ENCODE data around the gene NFAM1.

Gene NFAM1

DNA sequence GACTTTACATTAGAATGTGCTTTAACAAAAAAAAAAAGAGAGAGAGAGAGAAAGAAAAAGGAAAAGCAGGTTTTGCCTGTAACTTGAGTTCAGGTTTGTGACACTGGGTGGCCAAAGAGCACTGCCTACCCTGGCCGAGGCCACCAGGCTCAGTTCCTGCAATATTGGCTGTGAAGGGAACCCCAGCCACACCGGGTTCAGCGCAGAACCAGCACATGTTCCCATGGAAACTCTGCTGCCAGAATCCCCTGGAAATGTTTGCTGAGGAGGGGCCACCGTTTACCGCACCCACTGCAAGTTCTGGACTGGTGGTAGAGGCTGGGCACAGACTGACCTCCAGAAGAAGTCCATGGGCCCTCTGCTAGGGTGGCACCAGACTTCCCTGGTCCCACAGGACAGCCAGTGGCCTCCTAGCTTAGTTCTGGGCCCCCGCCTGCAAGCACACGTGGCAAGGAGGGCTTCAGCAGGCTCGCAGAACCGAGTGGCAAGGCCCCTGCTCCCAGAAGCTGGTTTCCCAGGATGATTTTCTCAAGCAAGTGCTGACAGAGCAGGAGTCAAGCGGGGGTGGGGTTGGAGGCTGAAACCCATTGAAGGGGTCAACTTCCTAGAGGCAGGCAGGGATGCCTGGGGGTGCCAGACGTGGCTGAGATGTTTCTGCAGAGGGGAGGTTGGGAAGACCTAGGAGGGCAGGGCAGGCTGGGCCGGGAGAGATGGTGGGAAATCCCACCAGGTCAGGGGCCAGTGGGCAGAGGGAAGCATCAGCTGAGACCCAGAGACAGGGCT, 51.2 kb downstream of the NFAM1 start:
- DNase-seq = no peak

DNA sequence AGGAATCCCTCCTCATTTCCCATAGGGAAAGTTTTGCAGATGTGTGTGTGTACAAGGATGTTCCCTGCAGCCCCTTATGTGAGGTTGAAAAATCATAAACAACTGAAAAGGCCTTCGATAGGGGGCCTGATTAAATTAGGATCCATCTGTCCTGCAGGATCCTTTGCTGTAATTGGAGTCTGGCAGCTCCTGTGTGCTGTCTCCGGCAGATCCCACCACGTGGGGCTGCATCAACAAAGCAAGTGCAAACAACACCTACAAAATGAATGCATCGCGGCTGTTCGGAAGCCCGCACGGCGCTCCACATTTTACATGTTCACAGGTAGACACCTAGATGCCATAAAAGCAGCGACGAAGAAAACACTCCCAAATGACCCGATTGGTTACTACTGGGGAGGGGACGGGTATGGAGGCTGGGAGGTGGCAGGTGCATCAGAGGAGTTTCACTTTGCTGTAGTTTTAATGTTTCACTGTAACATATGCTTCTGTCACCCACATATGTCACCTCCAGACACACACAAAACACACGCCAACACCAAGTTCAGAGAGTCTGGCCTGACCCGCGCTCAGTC, 52.2 kb downstream of the NFAM1 start:
- DNase-seq = peak; percentile 88

DNA sequence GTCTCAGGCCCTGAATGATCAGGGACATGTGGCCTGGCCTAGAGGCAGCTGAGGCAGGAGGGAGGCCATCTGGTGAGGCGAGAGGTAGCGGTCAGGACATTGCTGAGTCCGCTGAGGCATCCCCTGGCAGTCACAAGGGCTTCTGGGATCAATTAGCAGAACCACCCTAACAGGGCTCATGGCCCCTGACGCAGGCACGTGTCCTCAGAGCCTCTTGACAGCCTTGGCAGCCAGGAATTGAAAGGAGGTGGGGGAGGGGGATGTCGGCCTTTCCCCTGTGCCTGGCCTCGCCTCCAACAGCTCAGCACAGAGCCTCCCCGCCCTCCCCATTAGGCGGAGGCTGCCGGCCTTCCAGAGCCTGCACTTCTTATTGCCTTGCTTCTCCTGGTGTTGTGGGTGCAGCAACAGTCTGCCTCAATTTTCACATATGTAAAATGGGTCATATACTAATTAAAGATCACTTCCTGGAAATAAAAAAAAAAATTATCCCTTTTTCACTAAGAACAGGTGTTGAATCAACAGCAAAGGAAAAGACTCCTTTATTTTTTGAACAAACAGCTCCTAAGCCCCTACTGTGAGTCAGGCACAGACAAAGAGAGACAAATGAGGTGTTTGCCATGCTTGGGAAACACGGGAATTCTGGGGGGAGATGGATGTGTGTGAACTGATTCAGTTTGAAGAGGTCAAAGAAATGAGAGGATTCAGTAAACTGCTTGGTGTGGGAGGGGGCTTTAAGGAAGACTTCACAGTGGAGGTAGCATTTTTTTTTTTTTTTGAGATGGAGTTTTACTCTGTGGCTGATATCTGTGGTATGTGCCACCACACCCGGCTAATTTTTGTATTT, 55.3 kb downstream of the NFAM1 start:
- DNase-seq = peak; percentile 69

- no peak for DNase-seq
These were observed 56.2 kb downstream of the NFAM1 start for GRCh38 chr22:42375982-42376381.

GRCh38 chr22:42372976-42373375, 59.2 kb downstream of the NFAM1 start:
- DNase-seq = no peak

- DNase-seq = no peak
These were observed 60.7 kb downstream of the NFAM1 start for GRCh38 chr22:42371501-42371900.

DNA sequence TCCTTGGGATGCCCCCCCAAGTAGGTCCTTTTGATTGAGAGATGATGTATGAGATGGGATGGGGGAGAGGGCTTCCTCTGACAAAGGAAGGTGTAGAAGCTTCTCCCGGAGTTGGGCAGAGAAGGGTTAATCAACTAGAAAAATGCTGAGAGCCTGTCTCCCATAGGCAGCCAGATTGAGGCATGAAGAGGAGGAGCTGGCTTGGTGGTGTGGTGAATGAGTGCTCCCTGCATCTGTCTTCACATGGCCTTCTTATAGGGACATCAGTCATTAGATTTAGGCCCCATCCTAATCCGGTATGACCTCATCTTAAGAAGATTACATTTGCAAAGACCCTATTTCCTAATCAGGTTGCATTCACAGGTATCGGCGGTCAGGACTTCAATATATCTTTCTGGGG, 61.1 kb downstream of the NFAM1 start:
- no peak for DNase-seq

GRCh38 chr22:42369250-42370041, 62.8 kb downstream of the NFAM1 start:
- DNase-seq = peak; percentile 88

GRCh38 chr22:42368379-42369249, 63.6 kb downstream of the NFAM1 start:
- DNase-seq = no peak

DNA sequence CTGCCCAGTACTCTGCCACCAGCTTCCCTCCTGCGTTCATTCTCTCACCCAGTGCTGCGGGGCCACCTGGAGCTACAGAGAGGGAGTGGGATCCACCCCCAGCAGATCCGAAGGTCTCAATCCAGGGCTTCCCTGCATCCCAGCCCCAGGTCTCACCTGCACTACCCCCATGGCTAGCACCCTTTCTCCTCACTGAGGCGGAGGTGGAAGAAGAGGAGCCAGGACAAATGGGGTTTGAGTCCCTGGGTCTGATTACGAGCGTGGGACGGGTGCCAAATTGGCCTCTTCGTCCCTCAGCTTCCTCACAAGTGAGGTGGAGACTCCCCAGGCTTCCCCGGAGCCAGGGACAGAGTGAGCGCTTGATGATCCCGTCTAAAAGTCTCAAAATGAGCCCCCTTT, 64.2 kb downstream of the NFAM1 start:
- DNase-seq = no peak

GRCh38 chr22:42366806-42367581, 65.2 kb downstream of the NFAM1 start:
- no peak for DNase-seq

DNA sequence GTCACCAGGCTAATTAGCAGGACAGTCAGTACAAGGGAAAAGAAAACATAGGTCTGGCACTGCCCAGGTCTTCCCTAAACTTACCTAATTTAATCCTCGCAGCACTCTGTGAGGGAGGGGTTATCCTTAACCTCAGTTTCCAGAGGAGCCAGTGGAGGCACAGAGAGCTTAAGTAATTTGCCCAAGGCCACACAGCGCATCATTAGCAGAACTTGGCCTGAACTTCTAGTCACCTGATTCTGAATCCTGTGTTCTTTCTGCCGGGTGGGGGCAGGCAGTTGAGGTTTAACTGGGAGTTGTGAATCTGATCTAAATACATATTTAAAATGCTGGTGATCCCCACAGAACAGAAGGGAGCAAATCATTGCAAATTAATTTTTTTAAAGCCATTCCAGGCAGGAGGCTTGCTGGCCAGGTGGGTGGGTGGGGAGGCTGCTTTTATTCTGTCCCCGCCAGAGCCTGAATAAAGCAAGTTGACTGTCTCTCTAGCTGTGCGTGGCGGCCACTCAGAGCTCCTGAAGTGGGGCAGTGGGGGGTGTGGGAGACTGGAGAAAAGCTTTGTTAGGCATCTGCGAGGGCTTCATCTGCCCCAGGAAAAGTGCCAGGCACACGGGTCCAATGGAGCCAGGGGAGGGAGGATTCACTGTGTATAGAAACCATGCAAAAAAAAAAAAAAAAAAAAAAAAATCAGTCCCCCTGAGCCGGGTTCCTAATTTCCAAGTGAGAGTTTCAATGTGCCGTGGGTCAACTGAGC, 66.1 kb downstream of the NFAM1 start:
- DNase-seq = no peak

- peak; percentile 75 for DNase-seq
These were observed 66.9 kb downstream of the NFAM1 start for GRCh38 chr22:42365111-42365865.

DNA sequence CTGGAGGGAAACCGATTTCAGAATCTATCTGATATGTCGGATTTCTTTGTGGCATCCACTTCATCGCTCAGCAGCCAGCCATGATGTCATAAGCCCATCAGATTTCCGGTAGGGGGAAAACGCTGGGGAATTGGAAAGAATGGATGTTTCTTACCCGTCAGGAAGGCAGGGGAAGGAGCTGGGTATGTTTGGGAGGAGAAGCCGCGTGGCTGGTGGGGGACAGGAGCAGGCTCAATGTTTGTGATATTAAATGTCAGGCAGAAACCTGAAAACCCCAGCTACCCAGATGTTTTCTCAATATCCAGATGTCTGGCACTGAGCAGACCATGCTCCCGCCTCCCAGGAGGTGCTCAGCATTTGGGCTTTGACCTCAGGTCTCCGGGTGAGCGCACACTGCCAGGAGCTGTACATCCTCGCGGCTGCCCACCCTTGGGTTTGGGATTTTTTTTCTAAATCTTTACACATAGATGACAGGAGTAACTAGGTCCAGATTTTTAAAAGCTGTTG, 67.5 kb downstream of the NFAM1 start:
- peak; percentile 74 for DNase-seq

DNA sequence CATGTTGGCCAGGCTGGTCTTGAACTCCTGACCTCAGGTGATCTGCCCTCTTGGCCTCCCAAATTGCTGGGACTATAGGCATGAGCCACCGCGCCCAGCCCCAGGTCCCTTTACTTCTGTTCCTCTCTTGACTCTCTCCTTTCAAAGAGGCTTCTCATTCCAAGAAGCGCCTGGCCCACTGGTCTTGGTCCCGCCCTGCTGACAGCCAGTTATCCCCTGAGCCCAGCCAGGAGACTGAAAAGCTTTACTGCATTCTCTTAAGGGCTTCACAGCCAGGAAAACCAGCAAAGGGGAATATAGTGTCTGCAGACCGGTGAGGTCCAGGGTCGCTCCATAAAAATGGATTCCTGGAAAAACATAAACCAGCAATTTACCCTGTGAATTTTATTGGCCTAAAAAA, 68.3 kb downstream of the NFAM1 start:
- no peak for DNase-seq

GRCh38 chr22:42361523-42361922, 70.7 kb downstream of the NFAM1 start:
- DNase-seq = no peak

GRCh38 chr22:42360348-42360747, 71.9 kb downstream of the NFAM1 start:
- DNase-seq = peak; percentile 32

DNA sequence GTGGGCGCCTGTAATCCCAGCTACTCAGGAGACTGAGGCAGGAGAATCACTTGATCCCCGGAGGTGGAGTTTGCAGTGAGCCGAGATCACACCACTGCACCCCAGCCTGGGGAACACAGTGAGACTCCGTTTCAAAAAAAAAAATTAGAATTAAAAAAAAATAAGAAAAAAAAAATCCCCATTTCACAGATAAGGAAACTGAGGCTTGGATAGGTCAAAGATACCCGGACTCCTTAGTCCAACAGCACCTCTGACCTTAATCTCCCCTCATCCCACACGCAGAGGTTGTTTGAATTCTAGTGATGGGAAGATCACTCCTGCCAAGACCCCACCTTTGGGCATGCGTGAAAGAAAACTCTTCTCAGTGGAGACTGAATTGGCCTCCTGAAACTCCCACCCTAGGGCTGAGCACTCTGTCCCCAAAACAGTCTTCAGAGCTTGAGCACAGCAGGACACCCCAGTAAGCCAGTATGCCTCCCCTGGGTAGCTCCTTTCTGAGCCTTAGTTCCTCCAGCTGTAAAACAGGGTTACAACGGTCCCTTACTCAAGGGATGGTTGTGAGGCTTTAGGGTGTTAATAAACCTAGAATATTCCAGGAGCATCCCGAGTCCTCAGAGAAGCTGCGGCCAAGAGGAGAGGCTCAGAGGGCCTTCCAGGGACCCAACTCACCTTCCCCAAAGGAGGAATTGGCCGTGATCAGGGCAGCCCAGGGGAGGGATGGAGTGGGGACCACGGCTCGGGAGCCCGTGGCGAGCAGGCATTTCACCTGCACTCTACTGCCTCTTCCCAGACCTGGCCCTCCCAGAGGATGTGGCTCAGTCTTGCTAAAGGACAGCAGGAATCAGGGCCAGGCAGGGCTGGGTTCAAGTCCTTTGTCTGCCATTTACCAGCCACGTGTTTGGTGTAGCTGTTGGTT, 73.3 kb downstream of the NFAM1 start:
- no peak for DNase-seq

Measured in NCI-H2171 (cell line).